HFFc6 (cell line): ENCODE measurements around the gene IL18RAP. TPM values are rescaled to one million over a fixed set of nuclear protein-coding genes. Genes with fewer than 3 reads are reported as not detected.

Experiments
- DNase-seq: peaks from one replicate; pipeline ENCODE4 v3.0.0-alpha.2; 2018
- H3K27ac Mint-ChIP-seq: 2 replicates; pipeline ENCODE4 v1.8.0; 2020; ENCODE audit warnings: mild to moderate bottlenecking, mixed read lengths
- H3K27me3 Mint-ChIP-seq: 2 replicates; pipeline ENCODE4 v1.8.0; 2021; ENCODE audit warnings: mild to moderate bottlenecking, moderate library complexity, mixed read lengths; ENCODE audit not compliant: insufficient read depth
- H3K36me3 Mint-ChIP-seq: 2 replicates; pipeline ENCODE4 v1.8.0; 2021; ENCODE audit warnings: low read depth, mixed read lengths
- H3K4me1 Mint-ChIP-seq: 2 replicates; pipeline ENCODE4 v1.8.0; 2020; ENCODE audit warnings: low read depth, mixed read lengths
- H3K4me3 Mint-ChIP-seq: 2 replicates; pipeline ENCODE4 v1.8.0; 2020; ENCODE audit warnings: mild to moderate bottlenecking, moderate library complexity, mixed read lengths
- H3K9me3 Mint-ChIP-seq: 2 replicates; pipeline ENCODE4 v1.8.0; 2020; ENCODE audit warnings: mild to moderate bottlenecking, mixed read lengths
- CTCF ChIP-seq: fragments of 200-600 bp; sonication (generic); IDR thresholded peaks from 2 replicates; pipeline ENCODE4 v1.5.0; 2021; ENCODE audit warnings: antibody characterized with exemption, mild to moderate bottlenecking
- total RNA-seq, 6 experiments: library from RNA; stranded (reverse); fragmentation: NEBNext Ultra II Directional; extraction: Animal tissue kit (Norgen Biotek cat#: 25700); gene quantifications; 2 replicates in 1 of 6; 3 replicates in 5 of 6; pipeline ENCODE4 v1.2.3, GENCODE V29; 2021

The IL18RAP gene
- total RNA-seq, 6 experiments from 2014 or later: not detected

- H3K36me3 Mint-ChIP-seq: no peaks in the 10 kb centered on the region
- H3K4me1 Mint-ChIP-seq: no peaks in the 10 kb centered on the region
- TF ChIP-seq CTCF: no peak
- no peak for DNase-seq
- H3K9me3 Mint-ChIP-seq: no peaks in the 10 kb centered on the region
- H3K27ac Mint-ChIP-seq: no peak overlapping the region
- peaks cover 3% of the 10 kb centered on the region; the same call in 1 of the 2 replicates for H3K27me3 Mint-ChIP-seq
- no peak overlapping the region for H3K4me3 Mint-ChIP-seq
Observed at GRCh38 chr2:102436323-102436722, 13.4 kb downstream of the IL18RAP start.

- Mint-ChIP-seq H3K36me3 (no peaks in the 10 kb centered on the region), H3K27me3 (peaks cover 3% of the 10 kb centered on the region; the same call in 1 of the 2 replicates), H3K4me3 (no peak overlapping the region), H3K9me3 (no peaks in the 10 kb centered on the region), H3K4me1 (no peaks in the 10 kb centered on the region), H3K27ac (no peak overlapping the region)
- DNase-seq: no peak
- TF ChIP-seq CTCF: no peak
Observed at GRCh38 chr2:102437122-102437521, 14.2 kb downstream of the IL18RAP start.

- Mint-ChIP-seq H3K4me1 (no peaks in the 10 kb centered on the region), H3K9me3 (no peaks in the 10 kb centered on the region), H3K27ac (no peak overlapping the region), H3K36me3 (no peaks in the 10 kb centered on the region), H3K4me3 (no peak overlapping the region), H3K27me3 (no peaks in the 10 kb centered on the region; the same call in 1 of the 2 replicates)
- no peak for DNase-seq
- TF ChIP-seq CTCF: no peak
Observed at GRCh38 chr2:102438111-102438510, 15.2 kb downstream of the IL18RAP start.

GRCh38 chr2:102438578-102438977, 15.6 kb downstream of the IL18RAP start:
- no peaks in the 10 kb centered on the region; the same call in 1 of the 2 replicates for H3K27me3 Mint-ChIP-seq
- DNase-seq: no peak
- no peak overlapping the region for H3K4me3 Mint-ChIP-seq
- no peaks in the 10 kb centered on the region for H3K4me1 Mint-ChIP-seq
- no peak for TF ChIP-seq CTCF
- no peak overlapping the region for H3K27ac Mint-ChIP-seq
- no peaks in the 10 kb centered on the region for H3K36me3 Mint-ChIP-seq
- no peaks in the 10 kb centered on the region for H3K9me3 Mint-ChIP-seq

GRCh38 chr2:102439065-102439695, 16.2 kb downstream of the IL18RAP start:
- Mint-ChIP-seq H3K4me3 (no peak overlapping the region), H3K27me3 (no peaks in the 10 kb centered on the region; the same call in 1 of the 2 replicates), H3K9me3 (no peaks in the 10 kb centered on the region), H3K27ac (no peak overlapping the region), H3K36me3 (no peaks in the 10 kb centered on the region), H3K4me1 (no peaks in the 10 kb centered on the region)
- TF ChIP-seq CTCF: no peak
- DNase-seq: peak; percentile 22
